ENCODE measurements around the gene ARHGAP44. TPM values are rescaled to one million over a fixed set of nuclear protein-coding genes. Genes with fewer than 3 reads are reported as not detected.

Gene ARHGAP44
- total and polyA plus RNA-seq, 2 experiments from 2014 or later: 5.8 to 16.4 TPM

GRCh38 chr17:12768255-12768654 lies 21.0 kb upstream of the ARHGAP44 start:
- H3K4me3 ChIP-seq: no peak overlapping the region
- H3K9me3 Mint-ChIP-seq: no peaks in the 10 kb centered on the region
- no peaks in the 10 kb centered on the region for H3K27me3 ChIP-seq (ENCODE audit: insufficient read depth)
- H3K36me3 Mint-ChIP-seq (ENCODE audit: low read depth): no peaks in the 10 kb centered on the region
- no peaks in the 10 kb centered on the region for H3K4me1 ChIP-seq (ENCODE audit: insufficient read depth)
- H3K36me3 ChIP-seq (ENCODE audit: insufficient read depth): no peaks in the 10 kb centered on the region
- DNase-seq (ENCODE audit: low spot score) (no peak), ATAC-seq (no peak)
- TF ChIP-seq ZNF462 (CRISPR knock-in tag; IDR thresholded peaks at IDR 0.05): no peak
- TF ChIP-seq CREB1 (CRISPR knock-in tag; IDR thresholded peaks at IDR 0.05; ENCODE audit: low read depth): no peak
- no peak for TF ChIP-seq POLR2AphosphoS5 (IDR thresholded peaks at IDR 0.05; ENCODE audit: low read depth)
- TF ChIP-seq NANOG (IDR thresholded peaks at IDR 0.05; ENCODE audit: borderline replicate concordance): no peak
- no peak for TF ChIP-seq REST (IDR thresholded peaks at IDR 0.05; ENCODE audit: unreplicated experiment)
- no peak for TF ChIP-seq STAT1 (IDR thresholded peaks at IDR 0.05; ENCODE audit: unreplicated experiment)
- TF ChIP-seq JUNB (IDR thresholded peaks at IDR 0.05; ENCODE audit: unreplicated experiment): no peak
- TF ChIP-seq ZNF114 (CRISPR knock-in tag; IDR thresholded peaks at IDR 0.05): no peak
- no peak for TF ChIP-seq ZNF331 (CRISPR knock-in tag; IDR thresholded peaks at IDR 0.05; ENCODE audit: low read depth)
- no peak for TF ChIP-seq CTCF (conservative IDR thresholded peaks at IDR 0.05; ENCODE audit: low read depth in 2 of 2)
- TF ChIP-seq EZH2 (IDR thresholded peaks at IDR 0.05; ENCODE audit: low read depth, unreplicated experiment): no peak
- H4K20me1 ChIP-seq (replicated peaks; ENCODE audit: insufficient read depth): no peaks in the 10 kb centered on the region
- no peak overlapping the region for H3K4me2 ChIP-seq
- H2AFZ ChIP-seq: 0 out of 2 replicates have a peak overlapping the region, but pooled peaks have one; percentile 78
- peaks cover 2% of the 10 kb centered on the region for H3K27me3 Mint-ChIP-seq (ENCODE audit: insufficient read depth, low read depth, poor library complexity)
- H3F3A ChIP-seq (replicated peaks; ENCODE audit: low read depth): no peaks in the 10 kb centered on the region
- H3K27ac ChIP-seq (ENCODE audit: low read depth): no peak overlapping the region
- H3K4me1 Mint-ChIP-seq: no peaks in the 10 kb centered on the region
- H3K27ac Mint-ChIP-seq: no peak overlapping the region
- no peak overlapping the region for H3K4me3 Mint-ChIP-seq
- no peaks in the 10 kb centered on the region for H3K79me2 ChIP-seq (replicated peaks; ENCODE audit: insufficient read depth)
- H3K9me2 ChIP-seq (ENCODE audit: insufficient read depth): 0 out of 2 replicates have a peak, but pooled peaks cover 6% of the 10 kb centered on the region

Data from GM23338 (cell line).